K562 (cell line): ENCODE results near the gene KLF5. TPM values are rescaled to one million over a fixed set of nuclear protein-coding genes. Genes with fewer than 3 reads are reported as not detected.

Experiments used
- ATAC-seq: fragments of 200-7000 bp; cut with Tn5 transposase; 3 replicates; pipeline ENCODE4 v1.9.1; 2020; ENCODE audit warnings: moderate library complexity
- BruUV-seq: library from RNA; stranded (reverse); fragments of 400-500 nt; replicated peaks from 2 replicates; lab custom pipeline; 2021; lab: Mats Ljungman, UMichigan
- CTCF ChIA-PET: fragments of 300-600 bp; formaldehyde crosslinking; extraction: SDS; loops from one replicate; lab custom pipeline; 2021; ENCODE audit warnings: low intra/inter-chr PET ratio; lab: Yijun Ruan, JAX
- POLR2A ChIA-PET: fragments of 300-600, 350-650 bp; sonication (Branson Sonifier 250); formaldehyde crosslinking; extraction: SDS; loops from one replicate; lab custom pipeline; 2021; ENCODE audit warnings: antibody characterized with exemption, inconsistent platforms; lab: Yijun Ruan, JAX
- DNase-seq, 4 experiments: peaks; one replicate each; pipeline versions ENCODE4 v3.0.0 to v3.0.0-alpha.2; 2011 to 2018; ENCODE audit warnings: low spot score in 3 of 4, mixed read lengths in 3 of 4; ENCODE audit errors: extremely low read depth in 1 of 4
- FAIRE-seq: peaks from 2 replicates; lab custom pipeline; 2011; peaks lifted over from hg19 to GRCh38; lab: Jason Lieb, UNC
- H2AFZ ChIP-seq: 2 replicates; pipeline ENCODE4 v1.6.0; 2011; ENCODE audit warnings: low read depth, low read length, control low read depth, inconsistent platforms
- H3K27ac ChIP-seq: fragments of 200-600 bp; 3 replicates; pipeline ENCODE4 v1.8.0; 2011; ENCODE audit warnings: low read depth, mild to moderate bottlenecking, control low read depth, inconsistent platforms, low read length, moderate library complexity, mixed read lengths; ENCODE audit errors: extremely low read depth
- H3K27me3 ChIP-seq, 2 experiments: fragments of 300-600 bp in 1 of 2; 2 replicates in 1 of 2; 3 replicates in 1 of 2; pipeline versions ENCODE4 v1.6.0 to v1.8.0; 2011; ENCODE audit warnings: inconsistent platforms in 2 of 2, low read length in 2 of 2, mild to moderate bottlenecking in 1 of 2, mixed read lengths in 1 of 2, moderate library complexity in 1 of 2; ENCODE audit not compliant: control insufficient read depth in 2 of 2, insufficient read depth in 2 of 2
- H3K36me3 ChIP-seq: fragments of 300-600 bp; 3 replicates; pipeline ENCODE4 v1.8.0; 2011; ENCODE audit warnings: mild to moderate bottlenecking, low read length, inconsistent platforms; ENCODE audit not compliant: control insufficient read depth, insufficient read depth
- H3K4me1 ChIP-seq, 2 experiments: fragments of 200-600 bp in 1 of 2; replicated peaks in 1 of 2; 2 replicates in 1 of 2; 3 replicates in 1 of 2; pipeline versions ENCODE4 v1.5.1 to v1.8.0; 2011; ENCODE audit warnings: inconsistent platforms in 2 of 2, low read length in 2 of 2, mild to moderate bottlenecking in 1 of 2, mixed read lengths in 1 of 2, moderate library complexity in 1 of 2; ENCODE audit not compliant: control insufficient read depth in 2 of 2, insufficient read depth in 2 of 2
- H3K4me2 ChIP-seq: 2 replicates; pipeline ENCODE4 v1.6.1; 2011; ENCODE audit warnings: low read length, control low read depth, inconsistent platforms, mixed read lengths; ENCODE audit not compliant: insufficient read depth
- H3K4me3 ChIP-seq: fragments of 200-600 bp; sonication (generic), shearing (Covaris generic); 2 replicates; pipeline ENCODE4 v1.5.1; 2016; ENCODE audit warnings: control low read depth, inconsistent platforms
- H3K79me2 ChIP-seq: fragments of 200-600 bp; 3 replicates; pipeline ENCODE4 v1.8.0; 2011; ENCODE audit warnings: low read length, inconsistent platforms; ENCODE audit not compliant: control insufficient read depth, insufficient read depth
- H3K9ac ChIP-seq, 2 experiments: 2 replicates each; pipeline versions ENCODE4 v1.6.0 to v1.6.1; 2011; ENCODE audit warnings: low read depth in 2 of 2, low read length in 2 of 2, control low read depth in 1 of 2, inconsistent platforms in 1 of 2, mild to moderate bottlenecking in 1 of 2, mixed read lengths in 1 of 2; ENCODE audit not compliant: insufficient read depth in 1 of 2
- H3K9me1 ChIP-seq: one replicate; pipeline ENCODE4 v1.6.0; 2011; ENCODE audit warnings: inconsistent platforms, mild to moderate bottlenecking, low read length, moderate library complexity; ENCODE audit not compliant: control insufficient read depth, insufficient read depth
- H3K9me3 ChIP-seq: replicated peaks from 2 replicates; pipeline ENCODE4 v1.5.1; 2011; ENCODE audit warnings: low read depth, low read length, inconsistent platforms; ENCODE audit not compliant: control insufficient read depth, insufficient read depth
- H4K20me1 ChIP-seq: replicated peaks from 2 replicates; pipeline ENCODE4 v1.6.1; 2011; ENCODE audit warnings: low read length, inconsistent platforms, mixed read lengths; ENCODE audit not compliant: control insufficient read depth, insufficient read depth
- BDP1 ChIP-seq: IDR thresholded peaks from 3 replicates; pipeline ENCODE4 v1.6.1; 2011; ENCODE audit not compliant: insufficient read length, insufficient read depth
- BRCA1 ChIP-seq, 2 experiments: fragments of 450-650 bp in 1 of 2; sonication (generic) in 1 of 2; formaldehyde crosslinking in 1 of 2; IDR thresholded peaks; 2 replicates each; pipeline versions ENCODE4 v1.5.0 to v1.6.1; 2017 to 2020; ENCODE audit warnings: mild to moderate bottlenecking in 1 of 2, missing genetic modification reagents in 1 of 2
- HMG20A ChIP-seq: fragments of 450-650 bp; formaldehyde crosslinking; conservative IDR thresholded peaks from 2 replicates; pipeline ENCODE4 v1.4.0; 2020; ENCODE audit warnings: mild to moderate bottlenecking, mixed read lengths
- LCOR ChIP-seq: sonication (generic); formaldehyde crosslinking; IDR thresholded peaks from 2 replicates; pipeline ENCODE4 v1.8.0; 2022; ENCODE audit warnings: mild to moderate bottlenecking, missing genetic modification reagents
- NR2C1 ChIP-seq, 2 experiments: fragments of 450-650 bp; IDR thresholded peaks; 2 replicates each; pipeline ENCODE4 v1.6.1; 2017; ENCODE audit warnings: mild to moderate bottlenecking in 2 of 2, antibody characterized with exemption in 1 of 2, inconsistent platforms in 1 of 2, missing compliant biosample characterization in 1 of 2, missing genetic modification characterization in 1 of 2
- NUFIP1 ChIP-seq: fragments of 450-650 bp; IDR thresholded peaks from 2 replicates; pipeline ENCODE4 v1.6.1; 2018; ENCODE audit not compliant: partially characterized antibody
- PHB ChIP-seq: fragments of 250-450 bp; sonication (Bioruptor Pico); IDR thresholded peaks from 2 replicates; pipeline ENCODE4 v1.5.0; 2021
- SMAD1 ChIP-seq: fragments of 150-350 bp; IDR thresholded peaks from 2 replicates; pipeline ENCODE4 v1.6.1; 2014; ENCODE audit warnings: low read length, low read depth; ENCODE audit not compliant: partially characterized antibody
- SP2 ChIP-seq: IDR thresholded peaks from 2 replicates; pipeline ENCODE4 v1.6.1; 2011; ENCODE audit warnings: mild to moderate bottlenecking, low read depth, low read length, moderate library complexity; ENCODE audit not compliant: poor library complexity, severe bottlenecking; ENCODE audit errors: extremely low read depth
- TRIM28 ChIP-seq: fragments of 450-650 bp; IDR thresholded peaks from 2 replicates; pipeline ENCODE4 v1.6.1; 2017
- ZNF165 ChIP-seq: fragments of 250-450 bp; sonication (Bioruptor Pico); IDR thresholded peaks from 2 replicates; pipeline ENCODE4 v1.4.0; 2020; ENCODE audit warnings: borderline replicate concordance
- ZNF212 ChIP-seq: fragments of 450-650 bp; formaldehyde crosslinking; IDR thresholded peaks from 2 replicates; pipeline ENCODE4 v1.4.0; 2020; ENCODE audit warnings: mild to moderate bottlenecking
- ZNF551 ChIP-seq: fragments of 250-450 bp; sonication (Bioruptor Pico); IDR thresholded peaks from 2 replicates; pipeline ENCODE4 v1.5.0; 2021; ENCODE audit warnings: mild to moderate bottlenecking, moderate library complexity
- ZNF766 ChIP-seq: fragments of 200-800 bp; sonication (Bioruptor generic); conservative IDR thresholded peaks from 2 replicates; pipeline ENCODE4 v1.6.1; 2016; ENCODE audit warnings: missing genetic modification characterization, missing compliant biosample characterization
- WGBS: fragments of 100-300 bp; shearing (Covaris generic); methylation state at CpG from one replicate; pipeline ENCODE4 v1.1.6; 2016; ENCODE audit warnings: low coverage, mixed read lengths; ENCODE audit not compliant: insufficient coverage; ENCODE audit errors: missing lambda C conversion rate; 5-methylcytosine and 5-hydroxymethylcytosine counted together
- in situ Hi-C: fragments of 300-500 bp; cut with MboI; formaldehyde crosslinking; loops from 4 replicates; pipeline ENCODE4 v1.15.0; 2018; ENCODE audit warnings: inconsistent platforms, mixed read lengths
- intact Hi-C: fragments of 100-400 bp; cut with micrococcal nuclease; formaldehyde crosslinking; loops from 2 replicates; pipeline ENCODE4 v1.14.2; 2022
- polyA plus RNA-seq, 8 experiments: library from polyadenylated mRNA; depleted of rRNA in 4 of 8; stranded (reverse) in 5 of 8; unstranded in 3 of 8; fragments of >200 nt; fragmentation: Nextera tagmentation in 2 of 8; fragmentation: Illumina TruSeq in 1 of 8; extraction: Ambion mirVana in 2 of 8; extraction: Trizol in 1 of 8; gene quantifications; 2 replicates each; pipeline versions ENCODE4 v1.2.1 to v1.2.3, GENCODE V29; 2011 to 2014; ENCODE audit warnings: inconsistent platforms in 1 of 8, missing spikeins in 1 of 8
- total RNA-seq, 7 experiments: library from RNA; depleted of rRNA in 6 of 7; stranded (reverse); fragments of >200 nt in 6 of 7; fragmentation: Illumina TruSeq in 2 of 7; extraction: Trizol in 2 of 7; gene quantifications; 2 replicates each; pipeline versions ENCODE4 v1.2.1 to v1.2.3, GENCODE V29; 2011 to 2021; ENCODE audit warnings: low replicate concordance in 1 of 7
- TF ChIP-seq, protein P1 (sequence below): sonication (generic); formaldehyde crosslinking; IDR thresholded peaks from 2 replicates; pipeline ENCODE4 v1.9.0; 2022; ENCODE audit warnings: mild to moderate bottlenecking, missing genetic modification reagents
- TF ChIP-seq, protein P2 (sequence below): fragments of 450-650 bp; formaldehyde crosslinking; IDR thresholded peaks from 2 replicates; pipeline ENCODE4 v1.4.0; 2020; ENCODE audit warnings: mild to moderate bottlenecking, moderate library complexity
- TF ChIP-seq, protein P3 (sequence below): sonication (generic); formaldehyde crosslinking; IDR thresholded peaks from 2 replicates; pipeline ENCODE4 v1.8.0; 2022; ENCODE audit warnings: missing genetic modification reagents, mild to moderate bottlenecking, moderate library complexity, borderline replicate concordance

KLF5 gene
- total and polyA plus RNA-seq, 9 of the 15 experiments (the other 6 are each of a cell fraction or from before 2014, with no cell fraction given), result 0.17 to 1.0 (median 0.36) TPM

DNA sequence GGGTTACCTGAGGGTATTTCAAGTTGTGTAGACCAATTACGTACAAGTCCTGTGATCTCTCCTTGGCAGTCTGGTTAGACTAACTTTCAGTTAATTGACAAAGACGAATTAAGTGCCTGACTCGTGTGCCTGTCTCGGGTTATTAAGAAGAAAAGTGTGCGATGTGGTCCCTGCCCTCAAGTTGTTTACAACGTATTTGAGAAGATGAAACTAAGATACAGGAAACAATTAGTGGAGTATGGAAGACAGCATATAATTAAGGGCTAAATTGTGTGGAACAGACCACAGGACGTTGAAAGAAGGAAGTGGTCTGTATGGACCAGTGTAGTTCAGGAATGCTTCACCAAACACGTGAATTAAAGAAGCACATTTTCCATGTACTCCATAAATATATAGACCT is 49.2 kb downstream of the KLF5 start:
- CTCF ChIA-PET, result no interaction called here
- Histone ChIP-seq H3K4me2 (no peak overlapping the region), H3K27ac (no peak overlapping the region), H3K9me3 (no peaks in the 10 kb centered on the region), H3K79me2 (no peaks in the 10 kb centered on the region), H3K36me3 (no peaks in the 10 kb centered on the region), H3K9ac (no peak overlapping the region), H4K20me1 (no peaks in the 10 kb centered on the region), H3K9me1 (no peaks in the 10 kb centered on the region)
- no peak for FAIRE-seq
- no TSS peak for BruUV-seq
- DNase-seq, result no peak
- in situ Hi-C loops, result no loop called here
- TF ChIP-seq NUFIP1, result no peak
- no peak for TF ChIP-seq PHB
- no peak for TF ChIP-seq ZNF551 (CRISPR knock-in tag)
- no peak for TF ChIP-seq ZNF165
- TF ChIP-seq NR2C1 (IDR thresholded peaks at IDR 0.05), result no peak
- no peak for TF ChIP-seq NR2C1 (tag; IDR thresholded peaks at IDR 0.05)
- TF ChIP-seq LCOR (CRISPR knock-in tag), result no peak
- no peak for TF ChIP-seq BRCA1 (IDR thresholded peaks at IDR 0.05)
- no peak for TF ChIP-seq BRCA1 (CRISPR knock-in tag; IDR thresholded peaks at IDR 0.05)
- TF ChIP-seq, protein P1, sequence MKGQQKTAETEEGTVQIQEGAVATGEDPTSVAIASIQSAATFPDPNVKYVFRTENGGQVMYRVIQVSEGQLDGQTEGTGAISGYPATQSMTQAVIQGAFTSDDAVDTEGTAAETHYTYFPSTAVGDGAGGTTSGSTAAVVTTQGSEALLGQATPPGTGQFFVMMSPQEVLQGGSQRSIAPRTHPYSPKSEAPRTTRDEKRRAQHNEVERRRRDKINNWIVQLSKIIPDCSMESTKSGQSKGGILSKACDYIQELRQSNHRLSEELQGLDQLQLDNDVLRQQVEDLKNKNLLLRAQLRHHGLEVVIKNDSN (CRISPR knock-in tag), result no peak
- TF ChIP-seq TRIM28, result no peak
- no peak for TF ChIP-seq SP2
- TF ChIP-seq, protein P2, sequence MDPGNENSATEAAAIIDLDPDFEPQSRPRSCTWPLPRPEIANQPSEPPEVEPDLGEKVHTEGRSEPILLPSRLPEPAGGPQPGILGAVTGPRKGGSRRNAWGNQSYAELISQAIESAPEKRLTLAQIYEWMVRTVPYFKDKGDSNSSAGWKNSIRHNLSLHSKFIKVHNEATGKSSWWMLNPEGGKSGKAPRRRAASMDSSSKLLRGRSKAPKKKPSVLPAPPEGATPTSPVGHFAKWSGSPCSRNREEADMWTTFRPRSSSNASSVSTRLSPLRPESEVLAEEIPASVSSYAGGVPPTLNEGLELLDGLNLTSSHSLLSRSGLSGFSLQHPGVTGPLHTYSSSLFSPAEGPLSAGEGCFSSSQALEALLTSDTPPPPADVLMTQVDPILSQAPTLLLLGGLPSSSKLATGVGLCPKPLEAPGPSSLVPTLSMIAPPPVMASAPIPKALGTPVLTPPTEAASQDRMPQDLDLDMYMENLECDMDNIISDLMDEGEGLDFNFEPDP (CRISPR knock-in tag), result no peak
- no peak for TF ChIP-seq HMG20A (CRISPR knock-in tag)
- TF ChIP-seq BDP1, result no peak
- no peak for TF ChIP-seq ZNF212 (CRISPR knock-in tag)
- TF ChIP-seq, protein P3, sequence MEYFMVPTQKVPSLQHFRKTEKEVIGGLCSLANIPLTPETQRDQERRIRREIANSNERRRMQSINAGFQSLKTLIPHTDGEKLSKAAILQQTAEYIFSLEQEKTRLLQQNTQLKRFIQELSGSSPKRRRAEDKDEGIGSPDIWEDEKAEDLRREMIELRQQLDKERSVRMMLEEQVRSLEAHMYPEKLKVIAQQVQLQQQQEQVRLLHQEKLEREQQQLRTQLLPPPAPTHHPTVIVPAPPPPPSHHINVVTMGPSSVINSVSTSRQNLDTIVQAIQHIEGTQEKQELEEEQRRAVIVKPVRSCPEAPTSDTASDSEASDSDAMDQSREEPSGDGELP, result no peak
- TF ChIP-seq ZNF766 (CRISPR knock-in tag), result no peak
- no peak for TF ChIP-seq SMAD1
- TF ChIP-seq, all 486 proteins: peak for 0
- Histone ChIP-seq H2AFZ (no peak overlapping the region), H3K4me3 (no peak overlapping the region), H3K4me1 (no peaks in the 10 kb centered on the region), H3K27me3 (peaks cover 0 to 5% of the 10 kb centered on the region in 2 experiments; a peak in 4 of 5 replicates)
- intact Hi-C loops, result no loop called here
- ATAC-seq, result no peak
- WGBS, result 2% methylated on average over 8 of the region's 8 CpGs
- POLR2A ChIA-PET, result no interaction called here
